Measurements from ENCODE around the gene CYP21A2. TPM values are rescaled to one million over a fixed set of nuclear protein-coding genes. Genes with fewer than 3 reads are reported as not detected.

CYP21A2 gene
- polyA plus RNA-seq, 6 donors from 2014 or later, result not detected

DNA sequence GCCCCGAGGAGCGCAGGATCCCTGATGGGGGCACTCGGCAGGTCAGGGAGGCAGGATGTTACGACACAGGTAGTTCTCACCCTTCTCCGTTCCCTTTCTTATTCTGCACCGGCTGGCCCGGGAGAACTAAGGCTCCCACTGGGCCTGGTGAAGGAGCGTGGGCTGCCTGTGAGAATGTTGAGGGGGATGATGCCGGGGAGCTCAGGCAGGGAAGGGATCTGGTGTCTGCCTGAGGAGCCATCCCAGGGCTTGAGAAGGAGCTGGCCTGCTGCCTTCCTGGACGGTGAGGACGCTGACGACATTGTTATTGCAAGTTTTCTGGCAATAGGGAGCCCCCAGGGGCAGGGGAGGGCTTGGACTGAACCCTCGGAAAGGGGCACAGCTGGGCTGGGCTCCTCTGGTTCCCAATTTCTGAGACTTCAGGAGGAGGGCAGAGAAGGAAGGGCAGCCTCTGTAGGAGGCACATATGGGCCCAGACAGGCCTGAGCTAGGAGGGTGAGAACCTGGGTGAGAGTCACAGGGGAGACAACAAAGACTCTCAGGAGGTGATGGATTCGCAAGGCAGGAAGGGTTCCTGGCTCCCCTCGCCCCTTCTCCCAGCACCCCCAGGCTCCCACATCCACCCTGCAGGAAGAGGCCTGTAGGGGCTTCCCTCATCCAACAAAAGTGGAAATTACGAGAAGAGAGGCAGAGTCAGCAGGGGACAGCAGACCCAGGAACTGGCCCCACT is 32.8 kb downstream of the CYP21A2 start:
- ATAC-seq (ENCODE audit: low read depth in 2 of 2) (no peak), DNase-seq (no peak)
- no peak overlapping the region for H3K4me3 Mint-ChIP-seq
- H3K36me3 Mint-ChIP-seq, result no peaks in the 10 kb centered on the region
- H3K27me3 Mint-ChIP-seq, result peaks cover 4 to 44% (median 28%) of the 10 kb centered on the region in 3 donors
- H3K27ac Mint-ChIP-seq, result peak overlapping the region in 2 of 6 donors; percentile 38 to 58
- no peaks in the 10 kb centered on the region for H3K9me3 Mint-ChIP-seq
- no peaks in the 10 kb centered on the region for H3K4me1 Mint-ChIP-seq

DNA sequence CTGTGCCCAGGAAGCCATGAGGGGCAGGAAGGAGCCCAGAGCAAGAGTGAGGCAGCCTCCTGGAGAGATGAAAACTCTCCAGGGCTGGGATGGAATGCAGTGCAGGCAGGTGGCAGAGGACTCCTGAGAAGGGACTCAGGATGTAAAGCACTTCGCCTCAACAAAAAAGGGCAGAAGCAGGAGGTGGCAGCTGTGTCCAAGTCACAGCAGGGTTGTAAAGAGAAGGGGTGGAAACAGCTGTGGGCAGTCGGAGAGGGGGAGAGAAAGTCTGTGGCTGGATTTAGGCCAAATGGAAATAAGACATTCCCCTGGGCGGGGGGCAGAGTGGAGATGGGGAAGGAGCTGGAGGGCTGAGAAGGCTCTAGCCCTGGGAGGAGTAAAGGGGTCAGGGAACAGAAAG is 34.9 kb downstream of the CYP21A2 start:
- no peak for DNase-seq
- Mint-ChIP-seq H3K36me3 (no peaks in the 10 kb centered on the region), H3K4me1 (no peaks in the 10 kb centered on the region), H3K4me3 (no peak overlapping the region), H3K9me3 (no peaks in the 10 kb centered on the region), H3K27me3 (peaks cover 4 to 44% (median 28%) of the 10 kb centered on the region in 3 donors), H3K27ac (peak overlapping the region in 1 of 6 donors; percentile 82)
- ATAC-seq (ENCODE audit: low read depth in 2 of 2), result no peak

DNA sequence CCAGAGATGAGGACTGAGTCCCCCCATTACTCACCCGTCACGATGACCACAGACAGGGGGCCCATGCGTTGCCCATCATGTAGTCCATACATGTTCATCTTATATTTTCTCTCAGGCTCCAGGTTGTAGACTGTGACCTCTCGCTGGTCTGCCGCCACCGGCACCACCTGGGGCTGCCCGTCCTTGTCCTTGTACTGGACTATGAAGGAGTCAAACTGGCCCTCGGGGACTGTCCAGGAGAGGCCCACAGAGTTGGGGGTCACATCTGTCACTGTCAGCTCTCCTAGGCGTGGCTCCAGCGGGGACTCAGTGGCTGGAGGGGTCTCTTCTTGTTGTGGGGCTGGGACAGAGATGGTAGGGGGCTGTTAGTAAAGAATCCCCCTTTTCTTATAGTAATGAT is 35.4 kb downstream of the CYP21A2 start:
- Mint-ChIP-seq H3K4me3 (no peak overlapping the region), H3K27me3 (peaks cover 4 to 44% (median 28%) of the 10 kb centered on the region in 3 donors), H3K9me3 (no peaks in the 10 kb centered on the region), H3K36me3 (no peaks in the 10 kb centered on the region), H3K4me1 (no peaks in the 10 kb centered on the region), H3K27ac (peak overlapping the region in 1 of 6 donors; percentile 56)
- DNase-seq, result no peak
- ATAC-seq (ENCODE audit: low read depth in 2 of 2), result no peak

DNA sequence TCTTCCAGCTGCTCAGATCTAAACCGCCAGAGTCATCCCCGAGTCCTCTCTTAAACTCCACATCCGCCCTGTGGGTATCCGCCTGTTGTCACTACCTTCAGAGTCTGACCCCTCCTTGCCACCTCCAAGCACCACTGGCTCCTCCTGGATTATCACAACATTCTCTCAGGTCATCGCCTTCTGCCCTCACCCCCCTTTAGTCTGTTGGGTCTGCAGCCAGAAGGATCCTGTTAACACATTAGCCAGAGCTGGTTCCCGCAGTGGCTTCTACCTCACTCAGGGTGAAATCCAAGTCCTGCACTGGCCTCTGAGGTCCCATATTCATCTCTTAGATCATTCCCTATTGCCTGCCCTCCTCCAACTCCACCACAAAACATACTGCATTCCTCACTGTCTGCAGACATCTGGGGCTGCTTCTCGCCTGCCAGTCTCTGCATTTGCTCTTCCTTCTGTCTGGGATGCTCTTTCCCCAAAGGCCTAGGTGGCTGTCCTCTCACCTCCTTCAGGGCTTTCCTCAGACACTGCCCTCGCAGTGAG is 36.8 kb downstream of the CYP21A2 start:
- Mint-ChIP-seq H3K27me3 (peaks cover 4 to 37% (median 28%) of the 10 kb centered on the region in 3 donors), H3K27ac (peak overlapping the region in 2 of 6 donors; percentile 10 to 28), H3K9me3 (no peaks in the 10 kb centered on the region), H3K4me1 (no peaks in the 10 kb centered on the region), H3K4me3 (no peak overlapping the region), H3K36me3 (no peaks in the 10 kb centered on the region)
- no peak for DNase-seq
- ATAC-seq (ENCODE audit: low read depth in 2 of 2), result no peak

DNA sequence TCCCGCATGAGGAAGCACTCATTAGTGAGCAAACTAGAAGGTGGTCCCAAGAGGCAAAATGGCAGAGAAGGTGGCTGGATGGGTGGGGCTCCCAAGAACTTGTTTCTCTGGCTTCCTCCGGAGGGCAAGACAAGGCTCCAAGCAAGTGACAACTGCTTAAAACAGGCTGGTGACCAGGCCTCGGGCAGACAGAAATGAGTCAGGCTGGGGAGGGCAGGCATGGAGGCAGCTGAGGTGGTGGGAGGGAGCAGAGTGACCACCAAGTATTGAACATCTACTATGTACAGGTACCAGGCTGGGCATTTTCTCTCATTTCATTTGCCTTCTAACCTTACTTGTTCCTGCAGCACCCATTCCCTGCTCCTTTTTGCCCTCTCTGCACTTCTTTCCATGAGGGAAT is 37.6 kb downstream of the CYP21A2 start:
- ATAC-seq (ENCODE audit: low read depth in 2 of 2), result no peak
- H3K36me3 Mint-ChIP-seq, result peaks cover 0 to 3% of the 10 kb centered on the region in 2 donors
- peaks cover 4 to 34% (median 27%) of the 10 kb centered on the region in 3 donors for H3K27me3 Mint-ChIP-seq
- H3K4me3 Mint-ChIP-seq, result peak overlapping the region in 1 of 8 donors; percentile 42
- H3K27ac Mint-ChIP-seq, result peak overlapping the region in 1 of 6 donors; percentile 56
- H3K4me1 Mint-ChIP-seq, result peaks cover 0 to 3% (median 0%) of the 10 kb centered on the region in 3 donors
- DNase-seq, result no peak
- H3K9me3 Mint-ChIP-seq, result no peaks in the 10 kb centered on the region

DNA sequence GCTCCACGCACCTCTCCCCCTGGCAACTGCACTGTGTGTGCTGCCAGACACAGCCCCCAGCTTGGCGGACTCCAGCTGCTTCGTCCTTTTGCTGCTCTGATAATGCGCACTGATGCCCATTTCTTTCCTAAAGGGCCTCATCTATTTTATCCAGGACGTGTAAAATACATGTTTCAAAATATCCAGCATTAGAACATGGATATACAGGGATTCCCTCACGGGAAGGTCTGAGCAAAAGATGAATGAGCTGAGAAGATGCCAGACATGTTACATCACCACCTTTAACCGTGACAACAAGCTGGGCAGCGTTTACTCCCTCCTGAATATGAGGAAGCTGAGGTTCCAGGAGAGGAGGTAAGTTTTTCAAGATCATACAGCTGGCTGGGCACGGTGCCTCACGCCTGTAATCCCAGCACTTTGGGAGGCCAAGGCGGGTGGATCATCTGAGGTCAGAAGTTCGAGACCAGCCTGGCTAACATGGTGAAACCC is 38.1 kb downstream of the CYP21A2 start:
- H3K36me3 Mint-ChIP-seq, result peaks cover 0 to 7% of the 10 kb centered on the region in 2 donors
- DNase-seq (no peak), ATAC-seq (ENCODE audit: low read depth in 2 of 2) (no peak)
- no peak overlapping the region for H3K4me3 Mint-ChIP-seq
- no peaks in the 10 kb centered on the region for H3K9me3 Mint-ChIP-seq
- peaks cover 0 to 4% (median 0%) of the 10 kb centered on the region in 3 donors for H3K4me1 Mint-ChIP-seq
- peak overlapping the region in 1 of 6 donors; percentile 53 for H3K27ac Mint-ChIP-seq
- H3K27me3 Mint-ChIP-seq, result peaks cover 4 to 34% (median 32%) of the 10 kb centered on the region in 3 donors

DNA sequence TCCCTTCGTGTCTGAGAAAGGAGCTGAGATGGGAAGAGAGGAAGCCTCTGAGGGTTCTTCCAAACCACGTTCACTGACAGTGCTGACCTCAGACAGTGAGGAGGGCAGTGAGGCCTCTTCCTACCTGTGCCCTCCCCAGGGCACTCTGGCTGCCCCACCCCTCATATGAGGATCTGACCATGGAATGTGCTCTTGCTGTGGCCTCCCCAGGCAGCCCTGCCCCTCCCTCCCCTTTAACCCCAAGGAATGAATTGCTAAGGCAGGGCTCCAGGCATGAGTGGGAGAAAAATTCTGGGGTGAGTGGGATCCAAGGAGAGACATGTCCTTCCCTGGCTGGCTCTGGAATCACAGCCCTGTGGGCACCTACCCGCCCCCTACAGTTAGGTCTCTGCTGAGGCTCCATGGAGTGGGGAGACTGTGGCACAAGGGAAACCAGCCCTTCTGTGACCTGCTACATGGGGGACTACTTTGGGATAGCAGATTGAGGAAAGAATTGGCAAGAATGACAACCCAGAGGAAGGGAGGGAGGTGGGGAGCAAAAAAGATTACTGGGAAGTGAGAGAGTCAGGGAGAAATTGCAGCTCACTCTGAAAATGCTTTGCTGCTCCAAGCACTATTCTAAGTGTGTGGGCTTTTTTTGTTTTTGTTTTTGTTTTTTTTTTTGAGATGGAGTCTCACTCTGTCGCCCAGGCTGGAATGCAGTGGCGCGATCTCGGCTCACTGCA is 41.5 kb downstream of the CYP21A2 start:
- ATAC-seq (ENCODE audit: low read depth in 2 of 2), result no peak
- Mint-ChIP-seq H3K4me1 (peaks cover 0 to 4% (median 0%) of the 10 kb centered on the region in 3 donors), H3K4me3 (no peak overlapping the region), H3K27me3 (peaks cover 21 to 59% (median 44%) of the 10 kb centered on the region in 3 donors), H3K9me3 (no peaks in the 10 kb centered on the region), H3K36me3 (peaks cover 0 to 7% of the 10 kb centered on the region in 2 donors), H3K27ac (no peak overlapping the region)
- no peak for DNase-seq

DNA sequence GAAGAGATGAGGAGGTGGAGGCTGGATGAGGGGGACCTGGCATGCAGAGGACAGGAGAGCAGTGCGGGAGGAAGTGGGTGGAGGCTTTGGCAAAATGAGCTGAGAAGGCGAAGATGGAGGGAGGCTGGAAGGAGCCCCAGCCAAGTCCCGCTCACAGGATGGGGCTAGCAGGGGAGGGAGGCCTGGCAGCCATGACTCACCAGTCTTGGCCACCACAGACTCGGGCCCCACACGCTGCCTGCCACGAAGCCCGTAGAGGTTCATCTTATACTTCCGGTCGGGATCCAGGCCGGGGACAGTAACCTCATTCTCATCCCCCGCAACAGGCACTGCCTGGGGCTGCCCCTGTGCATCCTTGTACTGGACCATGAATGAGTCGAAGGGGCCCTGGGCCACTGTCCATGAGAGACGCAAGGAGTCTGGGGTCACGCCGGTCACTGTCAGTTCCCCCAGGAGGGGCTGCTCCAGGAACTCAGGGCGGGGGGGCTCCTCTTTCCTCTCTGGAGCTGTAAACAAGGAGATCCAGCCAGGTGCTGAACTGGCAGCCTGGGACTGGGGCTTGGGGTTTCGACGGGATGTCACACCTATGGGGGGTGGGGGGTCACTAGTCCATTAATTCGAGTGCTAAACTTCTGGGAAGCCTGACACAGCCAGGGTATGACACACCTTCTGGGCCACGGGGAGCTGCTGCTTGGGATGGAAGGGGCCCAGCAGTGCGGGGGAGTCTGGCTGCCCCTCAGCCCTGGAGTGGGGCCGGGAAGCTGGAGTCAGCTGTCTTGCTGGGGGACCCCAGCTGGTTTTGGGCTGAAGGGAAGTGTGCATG is 43.2 kb downstream of the CYP21A2 start:
- H3K27me3 Mint-ChIP-seq, result peaks cover 35 to 65% (median 52%) of the 10 kb centered on the region in 3 donors

DNA sequence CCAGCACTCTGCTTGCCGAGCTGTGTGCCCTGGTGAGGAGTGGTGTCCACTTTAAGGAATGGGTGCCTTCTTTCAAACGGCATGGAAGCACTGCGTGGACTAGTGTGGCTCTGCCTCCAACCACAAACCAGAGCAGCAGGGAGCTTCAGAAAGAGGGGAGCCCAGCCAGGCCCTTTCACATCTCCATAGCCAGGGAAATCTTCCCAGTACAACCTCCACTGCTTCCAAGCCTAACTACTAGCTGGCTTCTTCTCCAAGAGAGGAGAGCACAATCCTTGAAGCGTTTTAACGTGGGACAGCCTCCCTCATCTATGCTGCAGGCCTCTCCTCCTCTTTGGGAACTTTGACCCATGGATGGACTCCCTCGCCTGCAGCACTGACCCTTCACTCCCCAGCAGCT is 44.3 kb downstream of the CYP21A2 start:
- H3K4me1 Mint-ChIP-seq, result peaks cover 0 to 7% (median 5%) of the 10 kb centered on the region in 3 donors
- H3K36me3 Mint-ChIP-seq, result peaks cover 0 to 7% of the 10 kb centered on the region in 2 donors
- no peak overlapping the region for H3K4me3 Mint-ChIP-seq
- DNase-seq, result no peak
- no peak for ATAC-seq (ENCODE audit: low read depth in 2 of 2)
- H3K9me3 Mint-ChIP-seq, result peaks cover 0 to 2% (median 0%) of the 10 kb centered on the region in 7 donors
- no peak overlapping the region for H3K27ac Mint-ChIP-seq
- peaks cover 35 to 73% (median 60%) of the 10 kb centered on the region in 3 donors for H3K27me3 Mint-ChIP-seq

More for the DNA sequence above, 43.2 kb downstream of the CYP21A2 start:
- DNase-seq (no peak), ATAC-seq (ENCODE audit: low read depth in 2 of 2) (no peak)
- Mint-ChIP-seq H3K27ac (peak overlapping the region in 1 of 6 donors; percentile 63), H3K36me3 (peaks cover 0 to 7% of the 10 kb centered on the region in 2 donors), H3K4me1 (peaks cover 0 to 4% (median 0%) of the 10 kb centered on the region in 3 donors), H3K4me3 (no peak overlapping the region), H3K9me3 (peaks cover 0 to 2% (median 0%) of the 10 kb centered on the region in 7 donors)

DNA sequence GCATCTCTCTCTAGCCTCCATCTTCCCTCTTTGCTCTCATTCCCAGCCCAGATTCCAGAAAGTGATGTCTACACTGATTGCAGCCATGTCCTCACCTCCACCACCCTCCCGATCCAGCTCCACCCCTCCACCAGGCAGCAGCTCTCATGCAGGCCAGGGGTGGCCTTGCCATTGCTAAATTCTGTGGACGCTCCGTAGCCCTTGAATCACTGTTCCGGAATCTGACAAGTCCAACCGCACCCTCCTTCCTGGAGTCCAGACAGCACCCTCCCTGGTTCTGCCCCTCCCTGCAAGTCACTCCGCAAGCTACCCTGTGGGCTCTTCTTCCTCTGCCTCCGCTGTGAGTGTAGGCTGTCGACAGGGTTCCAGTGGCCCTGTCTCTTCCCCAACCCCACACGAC is 44.7 kb downstream of the CYP21A2 start:
- H3K27me3 Mint-ChIP-seq, result peaks cover 35 to 73% (median 60%) of the 10 kb centered on the region in 3 donors

DNA sequence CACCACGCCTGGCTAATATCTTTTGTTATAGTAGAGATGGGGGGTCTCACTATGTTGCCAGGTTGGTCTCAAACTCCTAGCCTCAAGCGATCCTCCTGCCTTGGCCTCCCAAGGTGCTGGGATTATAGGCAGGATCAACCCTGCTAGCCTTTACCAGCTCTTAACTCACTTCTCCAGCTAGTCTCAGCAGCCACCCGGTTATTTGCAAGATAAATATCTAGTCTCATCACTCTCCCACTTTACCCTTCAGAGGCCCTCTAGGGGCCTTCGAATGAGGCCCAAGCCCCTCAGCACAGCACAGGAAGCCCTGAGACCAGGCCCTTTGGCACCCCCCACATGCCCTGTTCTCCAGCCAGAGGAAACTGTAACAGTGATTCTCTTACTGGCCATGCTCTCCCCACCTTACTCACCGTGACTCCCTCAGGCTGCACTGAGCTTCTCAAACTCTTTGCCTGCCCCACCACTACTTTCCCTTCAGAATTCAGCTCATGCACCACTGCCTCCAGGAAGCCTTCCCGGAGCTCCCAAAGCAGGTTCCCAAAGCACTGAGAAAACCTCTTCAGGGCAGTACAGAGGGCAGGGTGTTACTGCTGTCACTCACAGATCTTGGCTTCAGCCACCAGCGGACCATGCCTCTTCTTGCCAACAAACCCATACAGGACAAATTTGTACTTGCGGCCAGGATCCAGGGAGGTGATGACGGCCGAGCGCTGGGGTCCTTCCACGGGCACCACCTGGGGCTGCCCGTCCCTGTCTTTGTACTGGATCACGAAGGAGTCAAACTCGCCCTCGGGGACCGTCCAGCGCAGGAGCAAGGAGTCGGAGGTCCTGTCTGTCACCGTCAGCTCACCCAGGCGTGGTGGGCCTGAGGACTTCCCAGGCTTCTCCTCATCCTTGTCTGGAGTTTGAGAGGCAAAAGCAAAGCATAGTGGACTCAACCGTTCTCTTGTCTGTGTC is 45.9 kb downstream of the CYP21A2 start:
- ATAC-seq (ENCODE audit: low read depth in 2 of 2) (no peak), DNase-seq (no peak)
- peaks cover 0 to 7% of the 10 kb centered on the region in 2 donors for H3K36me3 Mint-ChIP-seq
- peaks cover 35 to 80% (median 65%) of the 10 kb centered on the region in 3 donors for H3K27me3 Mint-ChIP-seq
- peak overlapping the region in 1 of 8 donors; percentile 37 for H3K4me3 Mint-ChIP-seq
- peak overlapping the region in 1 of 6 donors; percentile 6 for H3K27ac Mint-ChIP-seq
- peaks cover 0 to 7% (median 5%) of the 10 kb centered on the region in 3 donors for H3K4me1 Mint-ChIP-seq
- peaks cover 0 to 2% (median 0%) of the 10 kb centered on the region in 7 donors for H3K9me3 Mint-ChIP-seq

More for the DNA sequence above, 44.7 kb downstream of the CYP21A2 start:
- DNase-seq (no peak), ATAC-seq (ENCODE audit: low read depth in 2 of 2) (no peak)
- Mint-ChIP-seq H3K36me3 (peaks cover 0 to 7% of the 10 kb centered on the region in 2 donors), H3K9me3 (peaks cover 0 to 2% (median 0%) of the 10 kb centered on the region in 7 donors), H3K4me3 (no peak overlapping the region), H3K27ac (peak overlapping the region in 1 of 6 donors; percentile 60), H3K4me1 (peaks cover 0 to 7% (median 5%) of the 10 kb centered on the region in 3 donors)

DNA sequence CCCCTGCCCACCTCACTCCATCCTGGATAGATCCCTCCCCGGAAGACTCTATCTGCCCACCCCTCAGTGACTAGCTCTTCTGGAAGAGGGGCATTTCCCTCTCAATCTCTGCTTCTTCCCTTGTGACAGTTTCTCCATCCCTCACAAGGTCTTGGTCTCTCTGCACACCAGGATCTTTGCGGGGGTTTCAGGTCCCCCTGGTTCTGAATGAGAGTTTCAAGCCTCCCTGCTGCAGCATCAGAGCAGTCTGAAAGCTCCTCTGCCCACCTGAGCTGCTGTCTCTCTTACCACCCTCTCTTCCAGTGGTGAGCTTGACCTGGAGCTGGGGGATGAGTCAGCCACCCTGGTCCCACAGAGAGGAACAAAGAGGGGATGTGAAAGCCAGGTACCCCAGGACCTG is 46.6 kb downstream of the CYP21A2 start:
- H3K27me3 Mint-ChIP-seq, result peaks cover 36 to 82% (median 71%) of the 10 kb centered on the region in 3 donors
- ATAC-seq (ENCODE audit: low read depth in 2 of 2) (no peak), DNase-seq (no peak)
- H3K9me3 Mint-ChIP-seq, result peaks cover 0 to 2% (median 0%) of the 10 kb centered on the region in 7 donors
- H3K27ac Mint-ChIP-seq, result no peak overlapping the region
- H3K4me3 Mint-ChIP-seq, result peak overlapping the region in 2 of 8 donors; percentile 16 to 71
- peaks cover 0 to 7% of the 10 kb centered on the region in 2 donors for H3K36me3 Mint-ChIP-seq
- H3K4me1 Mint-ChIP-seq, result peaks cover 0 to 11% (median 5%) of the 10 kb centered on the region in 3 donors
